ENCODE results near the gene APCDD1L. TPM values are rescaled to one million over a fixed set of nuclear protein-coding genes. Genes with fewer than 3 reads are reported as not detected.

Gene APCDD1L
- total and polyA plus RNA-seq, 2 of the 8 experiments (the other 6 are each of a cell fraction or from before 2014, with no cell fraction given) = 0.83 to 3.1 TPM

DNA sequence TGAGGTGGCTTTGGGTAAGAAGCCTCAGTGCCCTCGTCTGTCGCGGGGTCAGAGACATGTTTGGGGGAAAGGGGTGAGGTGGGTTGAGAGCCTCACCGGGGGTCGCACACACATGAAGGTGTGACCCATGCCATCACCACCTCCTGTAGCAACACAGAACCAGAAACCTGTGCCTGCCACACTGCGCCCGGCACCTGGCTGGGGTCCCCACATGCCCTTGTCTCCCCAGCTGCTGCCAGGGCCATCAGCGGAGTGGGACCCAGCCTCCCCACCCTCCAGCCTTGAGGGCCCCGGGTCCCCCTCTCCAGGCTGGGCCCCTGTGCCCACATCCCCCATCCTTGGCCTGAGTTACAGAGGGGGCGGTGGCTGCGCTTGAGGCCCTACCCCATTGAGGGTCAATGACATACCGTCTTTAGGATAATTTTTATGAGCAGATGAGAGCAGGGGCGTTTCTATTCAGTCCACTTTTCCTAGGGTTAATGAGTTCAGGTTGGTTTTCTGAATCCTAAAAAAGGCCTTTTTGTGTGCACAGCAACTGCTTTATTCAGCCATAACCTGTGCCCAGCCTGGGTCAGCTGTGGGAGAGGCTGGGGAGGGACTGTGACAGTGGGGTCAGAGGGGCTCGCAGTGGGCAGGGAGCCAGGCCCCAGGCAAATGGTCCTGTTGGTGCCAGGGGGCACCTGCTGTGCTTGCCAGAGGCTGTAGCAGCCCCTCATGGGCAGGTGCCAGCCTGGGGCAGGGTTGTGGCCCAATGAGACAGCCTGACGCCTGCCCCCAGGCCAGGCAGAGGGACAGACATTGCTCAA, 19.4 kb downstream of the APCDD1L start:
- no peak for DNase-seq (ENCODE audit: low read depth in 1 of 2, low spot score in 2 of 2)
- Histone ChIP-seq H2BK12ac (ENCODE audit: low read depth, low read length) (no peak overlapping the region), H3K56ac (replicated peaks; ENCODE audit: insufficient read length, low read depth, low read length) (no peak overlapping the region), H3K79me1 (ENCODE audit: low read depth, low read length) (no peaks in the 10 kb centered on the region), H3K18ac (ENCODE audit: extremely low read depth, low read length) (no peak overlapping the region), H4K91ac (replicated peaks; ENCODE audit: insufficient read length, low read length) (no peak overlapping the region), H3K27me3 (replicated peaks in 1 of 4; ENCODE audit: control insufficient read depth in 3 of 4, extremely low read depth in 1 of 4, insufficient read depth in 3 of 4, low read length in 3 of 4) (no peaks in the 10 kb centered on the region; a peak in 1 of 7 replicates), H4K20me1 (replicated peaks in 1 of 2; ENCODE audit: control insufficient read depth in 1 of 2, insufficient read depth in 2 of 2, low read length in 2 of 2) (peaks cover 0 to 5% of the 10 kb centered on the region in 2 experiments), H2BK15ac (ENCODE audit: low read length) (no peak overlapping the region), H2BK120ac (replicated peaks; ENCODE audit: low read depth, low read length) (no peak overlapping the region), H3K9ac (replicated peaks in 1 of 4; ENCODE audit: extremely low read depth in 1 of 4, low read depth in 3 of 4, low read length in 3 of 4) (no peak overlapping the region), H3K4me1 (replicated peaks in 1 of 4; ENCODE audit: control insufficient read depth in 3 of 4, insufficient read depth in 4 of 4, low read length in 3 of 4) (no peaks in the 10 kb centered on the region), H3K4me2 (ENCODE audit: insufficient read depth in 1 of 2, low read depth in 2 of 2, low read length in 2 of 2) (no peak overlapping the region), H2AK5ac (ENCODE audit: low read depth, low read length) (no peak overlapping the region), H3K9me3 (ENCODE audit: insufficient read depth in 2 of 2, low read depth in 1 of 2, low read length in 1 of 2) (peaks cover 0 to 3% of the 10 kb centered on the region in 2 experiments; a peak in 1 of 4 replicates), H2BK20ac (ENCODE audit: low read length) (no peak overlapping the region), H3K4ac (replicated peaks; ENCODE audit: insufficient read length, low read depth, low read length) (no peak overlapping the region), H2BK5ac (ENCODE audit: low read depth, low read length) (no peak overlapping the region), H3K4me3 (ENCODE audit: extremely low read depth in 1 of 4, insufficient read depth in 2 of 4, low read depth in 3 of 4, low read length in 4 of 4) (no peak overlapping the region), H2AFZ (ENCODE audit: low read length) (no peak overlapping the region), H3K79me2 (ENCODE audit: control insufficient read depth in 1 of 2, insufficient read depth in 2 of 2, low read length in 2 of 2) (peaks cover 0 to 5% of the 10 kb centered on the region in 2 experiments; a peak in 2 of 4 replicates), H4K8ac (ENCODE audit: extremely low read depth, insufficient read depth, low read length) (no peak overlapping the region), H3K27ac (ENCODE audit: low read depth, low read length) (no peak overlapping the region), H3K23me2 (ENCODE audit: low read depth, low read length) (peaks cover 3% of the 10 kb centered on the region), H4K5ac (ENCODE audit: insufficient read length, low read depth, low read length) (no peak overlapping the region), H3K23ac (ENCODE audit: insufficient read length) (no peak overlapping the region), H3K14ac (ENCODE audit: insufficient read length) (no peak overlapping the region), H3K36me3 (ENCODE audit: control insufficient read depth in 2 of 4, insufficient read depth in 4 of 4, low read length in 3 of 4) (peaks cover 0 to 4% (median 0%) of the 10 kb centered on the region in 4 experiments; a peak in 1 of 8 replicates)
- 90% methylated on average over 12 of the region's 15 CpGs; no CpG with 5 or more reads in 1 of the 2 experiments for WGBS, 2 experiments (ENCODE audit: extremely low coverage in 1 of 2, insufficient coverage in 1 of 2, insufficient read length in 1 of 2, insufficient replicate concordance in 2 of 2, low coverage in 1 of 2, low lambda C conversion rate in 2 of 2, missing lambda C conversion rate in 1 of 2)
- no peak for FAIRE-seq
- ChIA-PET CTCF (ENCODE audit: partially characterized antibody) (interaction anchor here (0.9 to 1.1 kb wide), 2 partner anchors 10 to 116 kb away, joined by 3 read pairs; no protein-coding TSS in a partner anchor), POLR2A (ENCODE audit: partially characterized antibody) (no interaction called here)
